Hematopoietic multipotent progenitor cell treated with erythropoietin and hydrocortisone succinate and interleukin-3 and kit ligand, for 8 days (in vitro differentiated cells): ENCODE measurements around the gene WDR33.

ENCODE experiments used
- DNase-seq: peaks from one replicate; pipeline ENCODE4 v3.0.0-alpha.2; 2015

WDR33 gene

GRCh38 chr2:127715778-127716449, 95.1 kb downstream of the WDR33 start:
- DNase-seq, result no peak

GRCh38 chr2:127713562-127713961, 97.4 kb downstream of the WDR33 start:
- no peak for DNase-seq

GRCh38 chr2:127712999-127713398, 98.0 kb downstream of the WDR33 start:
- DNase-seq, result no peak

DNA sequence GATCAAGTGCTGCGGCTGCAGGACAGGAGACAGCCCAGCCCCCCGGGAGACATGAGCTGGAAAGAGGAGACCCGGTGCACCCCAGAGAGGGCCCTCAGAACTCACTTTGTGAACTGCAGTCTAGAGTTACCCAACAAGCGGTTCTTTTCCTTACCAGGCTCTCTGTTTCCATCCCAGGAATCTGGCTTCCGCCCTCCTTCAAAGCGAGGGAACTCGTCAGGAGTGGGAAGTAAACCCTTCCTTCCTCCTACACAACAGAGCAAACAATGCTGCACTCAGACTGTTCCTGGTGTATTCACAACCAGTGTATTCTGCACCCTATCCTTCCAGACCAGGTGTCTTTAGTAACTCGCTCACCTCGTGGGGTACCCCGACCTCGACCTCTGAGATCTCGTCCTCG, 101.6 kb downstream of the WDR33 start:
- no peak for DNase-seq

GRCh38 chr2:127707890-127708648, 102.9 kb downstream of the WDR33 start:
- no peak for DNase-seq

GRCh38 chr2:127706215-127706990, 104.6 kb downstream of the WDR33 start:
- no peak for DNase-seq

GRCh38 chr2:127705391-127706065, 105.4 kb downstream of the WDR33 start:
- no peak for DNase-seq

GRCh38 chr2:127704641-127705390, 106.2 kb downstream of the WDR33 start:
- no peak for DNase-seq

DNA sequence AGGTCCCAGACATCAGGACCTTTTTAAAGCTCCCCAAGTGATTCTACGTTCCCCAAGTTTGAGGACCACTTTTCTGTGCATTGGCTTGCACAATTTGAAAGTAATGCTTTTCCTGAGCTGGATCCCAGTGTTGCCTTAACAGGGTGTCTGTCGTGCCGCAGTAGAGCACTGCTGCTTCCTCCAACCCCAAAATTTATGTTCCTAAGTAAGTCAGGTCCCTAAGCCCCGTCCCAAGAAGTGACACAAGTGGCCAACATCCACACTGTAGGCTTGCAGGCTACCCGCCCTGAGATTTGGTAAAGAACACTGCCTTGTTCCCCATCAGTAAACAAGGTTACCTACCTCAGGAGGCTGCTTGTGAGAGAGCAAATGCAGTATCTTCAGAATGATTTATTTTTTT, 107.7 kb downstream of the WDR33 start:
- no peak for DNase-seq

DNA sequence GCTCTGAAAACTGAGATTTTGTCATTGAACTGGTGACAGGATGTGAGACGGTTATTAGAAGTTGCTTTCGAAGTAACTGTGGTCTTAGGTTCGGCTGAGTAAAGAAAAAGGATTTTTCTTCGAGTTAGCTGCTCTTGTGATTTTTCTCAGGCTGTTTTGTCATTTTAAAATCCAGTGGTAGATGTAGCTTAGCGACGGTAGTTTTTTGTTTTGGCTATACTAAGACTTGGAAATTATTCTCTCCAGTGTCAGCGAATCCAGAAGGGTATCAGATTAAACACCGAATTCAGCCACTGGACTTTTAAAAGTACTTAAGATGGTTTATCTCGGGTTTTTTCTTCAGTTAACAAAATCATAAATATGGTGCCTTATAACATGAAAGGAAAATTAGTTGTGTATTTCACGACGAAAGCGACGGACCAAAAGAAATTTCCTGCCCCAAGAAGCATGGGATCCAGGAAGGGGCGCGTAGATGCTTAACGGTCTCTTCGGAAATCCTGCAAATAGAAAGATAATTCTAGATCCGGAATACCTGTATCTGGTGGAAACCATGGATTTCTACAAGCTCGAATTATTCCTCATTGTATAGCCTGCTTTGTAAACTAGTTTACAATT, 108.5 kb downstream of the WDR33 start:
- DNase-seq, result no peak

- peak; percentile 81 for DNase-seq
Observed at GRCh38 chr2:127701651-127702394, 109.1 kb downstream of the WDR33 start.

DNA sequence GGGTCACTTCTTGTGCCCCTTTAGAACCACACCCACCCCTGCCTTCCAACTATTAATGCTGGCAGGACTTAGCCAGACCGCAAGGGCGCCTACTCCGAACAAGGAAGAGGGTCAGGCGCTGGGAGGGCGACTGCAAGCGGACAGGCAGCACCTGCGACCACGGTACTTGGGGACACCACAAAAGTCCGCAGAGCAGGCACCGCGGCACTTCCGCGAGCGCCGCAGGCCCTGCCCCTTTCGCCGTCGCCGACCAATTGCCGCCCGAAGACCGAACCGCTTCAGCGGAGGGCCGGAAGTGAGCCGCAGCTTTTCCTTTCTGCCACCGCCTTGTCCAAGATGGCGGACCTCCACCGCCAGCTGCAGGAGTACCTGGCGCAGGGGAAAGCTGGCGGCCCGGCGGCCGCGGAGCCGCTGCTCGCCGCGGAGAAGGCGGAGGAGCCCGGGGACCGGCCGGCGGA, 109.7 kb downstream of the WDR33 start, which contains the start of gene SFT2D3:
SFT2D3 (plus strand) TSS at position 305 of the 458 bp plus-strand sequence; CDS start at position 337, 32 bp downstream.
- DNase-seq, result peak; percentile 91

GRCh38 chr2:127700527-127701192, 110.3 kb downstream of the WDR33 start:
- peak; percentile 64 for DNase-seq

- DNase-seq, result no peak
Observed at GRCh38 chr2:127698553-127699355, 112.2 kb downstream of the WDR33 start.

GRCh38 chr2:127697482-127698180, 113.3 kb downstream of the WDR33 start:
- no peak for DNase-seq

DNA sequence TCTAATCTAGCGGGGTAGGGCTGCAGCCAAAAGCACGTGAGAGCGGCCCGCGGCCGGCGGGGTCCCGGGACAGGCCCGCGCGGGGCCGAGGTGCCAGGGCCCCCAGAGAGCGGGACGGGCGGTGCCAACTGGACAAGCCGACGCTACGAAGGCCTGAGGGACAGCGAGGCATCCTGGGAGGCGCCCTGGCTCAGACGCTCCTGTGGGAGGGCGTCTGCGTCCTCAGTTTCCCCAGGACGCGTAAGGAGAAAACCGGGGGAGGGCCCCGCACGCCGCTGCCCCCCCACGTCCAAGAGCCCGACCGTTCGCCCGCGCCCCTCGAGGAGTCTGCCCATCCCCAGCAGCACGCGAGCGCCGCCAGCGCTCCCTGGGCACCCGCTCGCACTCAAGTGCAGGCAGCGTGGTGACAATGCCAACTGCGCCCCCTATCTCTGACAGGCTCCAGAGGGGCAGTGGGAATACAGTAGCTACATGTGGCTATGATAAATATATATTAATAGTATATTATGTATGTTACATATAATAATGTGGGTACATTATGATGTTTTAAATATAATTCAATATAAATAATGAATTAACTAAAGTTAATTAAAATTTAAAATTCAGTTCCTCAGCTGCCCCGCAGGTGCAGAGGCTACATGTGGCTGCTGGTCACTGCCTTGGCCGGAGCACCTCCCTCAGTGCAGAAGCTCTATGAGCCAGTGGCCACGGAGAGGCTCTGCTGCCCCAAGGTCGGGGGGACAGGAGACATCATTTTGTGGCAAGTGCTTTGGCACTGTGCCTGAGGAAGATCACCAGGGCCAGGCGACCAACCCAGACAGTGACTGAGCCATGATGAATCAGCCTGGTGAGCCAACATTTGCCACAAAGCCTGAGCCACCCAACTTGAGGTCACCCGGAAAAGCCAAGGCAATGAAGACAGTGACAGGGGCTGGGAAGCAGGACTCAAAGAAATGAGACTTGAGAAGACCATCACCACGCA, 115.2 kb downstream of the WDR33 start:
- peak; percentile 58 for DNase-seq

- DNase-seq, result no peak
Observed at GRCh38 chr2:127694986-127695385, 116.0 kb downstream of the WDR33 start.
